ENCODE measurements around the gene DYRK1A. TPM values are rescaled to one million over a fixed set of nuclear protein-coding genes. Genes with fewer than 3 reads are reported as not detected.

DYRK1A gene
- polyA plus RNA-seq, 1 donor from 2014 or later, result 94.8 TPM

GRCh38 chr21:37535672-37536071, 169.1 kb downstream of the DYRK1A start:
- H3K9ac ChIP-seq (ENCODE audit: low read length), result no peak overlapping the region
- H3K9me3 ChIP-seq (ENCODE audit: low read length), result no peaks in the 10 kb centered on the region
- no peak for TF ChIP-seq RAD21 (conservative IDR thresholded peaks at IDR 0.05)
- no peak for TF ChIP-seq CTCF (IDR thresholded peaks at IDR 0.05; ENCODE audit: poor library complexity, severe bottlenecking)
- TF ChIP-seq EZH2 (IDR thresholded peaks at IDR 0.05; ENCODE audit: borderline replicate concordance, insufficient read depth, low read length, poor library complexity, severe bottlenecking), result no peak
- TF ChIP-seq SMC3 (conservative IDR thresholded peaks at IDR 0.05; ENCODE audit: poor library complexity), result no peak
- TF ChIP-seq POLR2AphosphoS5 (IDR thresholded peaks at IDR 0.05), result no peak
- TF ChIP-seq TAF1 (IDR thresholded peaks at IDR 0.05; ENCODE audit: low read depth), result no peak
- no peak for TF ChIP-seq MXI1 (conservative IDR thresholded peaks at IDR 0.05; ENCODE audit: poor library complexity, severe bottlenecking)
- TF ChIP-seq EP300 (conservative IDR thresholded peaks at IDR 0.05; ENCODE audit: poor library complexity, severe bottlenecking), result no peak
- no peak for TF ChIP-seq REST (IDR thresholded peaks at IDR 0.05; ENCODE audit: borderline replicate concordance)
- no peaks in the 10 kb centered on the region for H3K27me3 ChIP-seq (ENCODE audit: insufficient read depth, low read depth, low read length)
- no peak overlapping the region for H3K4me2 ChIP-seq (ENCODE audit: low read length)
- H3K9me2 ChIP-seq (ENCODE audit: insufficient read depth, low read length), result no peaks in the 10 kb centered on the region
- no peaks in the 10 kb centered on the region for H4K20me1 ChIP-seq (ENCODE audit: insufficient read depth)
- no peak overlapping the region for H3K4me3 ChIP-seq (ENCODE audit: low read length)
- no peaks in the 10 kb centered on the region for H3K79me2 ChIP-seq (replicated peaks; ENCODE audit: insufficient read depth, low read length)
- H2AFZ ChIP-seq (ENCODE audit: low read depth, low read length), result no peak overlapping the region
- no peaks in the 10 kb centered on the region for H3K36me3 ChIP-seq (ENCODE audit: insufficient read depth, low read length)
- no peaks in the 10 kb centered on the region for H3F3A ChIP-seq (ENCODE audit: insufficient read depth, low read length, poor library complexity, severe bottlenecking)
- no peak overlapping the region for H3K27ac ChIP-seq (ENCODE audit: low read length)

GRCh38 chr21:37536616-37537278, 170.2 kb downstream of the DYRK1A start:
- Histone ChIP-seq H3K4me2 (ENCODE audit: low read length) (no peak overlapping the region), H4K20me1 (ENCODE audit: insufficient read depth) (no peaks in the 10 kb centered on the region), H3K79me2 (replicated peaks; ENCODE audit: insufficient read depth, low read length) (no peaks in the 10 kb centered on the region), H3F3A (ENCODE audit: insufficient read depth, low read length, poor library complexity, severe bottlenecking) (no peaks in the 10 kb centered on the region), H3K9me2 (ENCODE audit: insufficient read depth, low read length) (no peaks in the 10 kb centered on the region), H3K27ac (ENCODE audit: low read length) (no peak overlapping the region), H2AFZ (ENCODE audit: low read depth, low read length) (no peak overlapping the region), H3K36me3 (ENCODE audit: insufficient read depth, low read length) (no peaks in the 10 kb centered on the region), H3K9ac (ENCODE audit: low read length) (no peak overlapping the region), H3K27me3 (ENCODE audit: insufficient read depth, low read depth, low read length) (no peaks in the 10 kb centered on the region), H3K9me3 (ENCODE audit: low read length) (no peaks in the 10 kb centered on the region), H3K4me3 (ENCODE audit: low read length) (no peak overlapping the region)
- TF ChIP-seq CTCF (IDR thresholded peaks at IDR 0.05; ENCODE audit: poor library complexity, severe bottlenecking) (no peak), TAF1 (IDR thresholded peaks at IDR 0.05; ENCODE audit: low read depth) (no peak), RAD21 (conservative IDR thresholded peaks at IDR 0.05) (no peak), POLR2AphosphoS5 (IDR thresholded peaks at IDR 0.05) (no peak), EZH2 (IDR thresholded peaks at IDR 0.05; ENCODE audit: borderline replicate concordance, insufficient read depth, low read length, poor library complexity, severe bottlenecking) (no peak), REST (IDR thresholded peaks at IDR 0.05; ENCODE audit: borderline replicate concordance) (no peak), SMC3 (conservative IDR thresholded peaks at IDR 0.05; ENCODE audit: poor library complexity) (no peak), MXI1 (conservative IDR thresholded peaks at IDR 0.05; ENCODE audit: poor library complexity, severe bottlenecking) (no peak), EP300 (conservative IDR thresholded peaks at IDR 0.05; ENCODE audit: poor library complexity, severe bottlenecking) (no peak)
